ENCODE data around the gene OR4E2.

DNA sequence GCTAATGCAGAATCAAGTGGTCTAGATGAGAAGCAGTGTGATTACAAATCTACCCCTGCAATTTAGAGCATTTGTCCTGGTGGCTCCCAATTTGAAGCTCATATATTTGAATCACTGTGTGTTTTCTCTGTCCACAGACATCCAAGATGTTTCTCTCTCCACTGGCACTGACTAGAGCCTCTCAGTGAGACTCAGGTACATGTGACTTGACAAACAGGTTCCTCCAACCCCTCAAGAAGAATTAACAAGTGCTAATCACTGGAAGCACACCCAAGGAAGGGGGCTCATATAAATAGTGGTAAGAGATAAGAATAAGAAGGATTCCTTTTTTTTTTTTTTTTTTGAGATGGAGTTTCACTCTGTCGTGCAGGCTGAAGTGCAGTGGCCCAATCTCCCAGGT lies 39.4 kb upstream of the OR4E2 start:
- TF ChIP-seq, protein P1, sequence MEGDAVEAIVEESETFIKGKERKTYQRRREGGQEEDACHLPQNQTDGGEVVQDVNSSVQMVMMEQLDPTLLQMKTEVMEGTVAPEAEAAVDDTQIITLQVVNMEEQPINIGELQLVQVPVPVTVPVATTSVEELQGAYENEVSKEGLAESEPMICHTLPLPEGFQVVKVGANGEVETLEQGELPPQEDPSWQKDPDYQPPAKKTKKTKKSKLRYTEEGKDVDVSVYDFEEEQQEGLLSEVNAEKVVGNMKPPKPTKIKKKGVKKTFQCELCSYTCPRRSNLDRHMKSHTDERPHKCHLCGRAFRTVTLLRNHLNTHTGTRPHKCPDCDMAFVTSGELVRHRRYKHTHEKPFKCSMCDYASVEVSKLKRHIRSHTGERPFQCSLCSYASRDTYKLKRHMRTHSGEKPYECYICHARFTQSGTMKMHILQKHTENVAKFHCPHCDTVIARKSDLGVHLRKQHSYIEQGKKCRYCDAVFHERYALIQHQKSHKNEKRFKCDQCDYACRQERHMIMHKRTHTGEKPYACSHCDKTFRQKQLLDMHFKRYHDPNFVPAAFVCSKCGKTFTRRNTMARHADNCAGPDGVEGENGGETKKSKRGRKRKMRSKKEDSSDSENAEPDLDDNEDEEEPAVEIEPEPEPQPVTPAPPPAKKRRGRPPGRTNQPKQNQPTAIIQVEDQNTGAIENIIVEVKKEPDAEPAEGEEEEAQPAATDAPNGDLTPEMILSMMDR (conservative IDR thresholded peaks at IDR 0.05 in 1 of 2, IDR thresholded peaks at IDR 0.05 in 1 of 2; ENCODE audit: extremely low read depth in 1 of 2, insufficient read depth in 1 of 2, low read depth in 1 of 2, low read length in 2 of 2) = no peak
- TF ChIP-seq EZH2 (IDR thresholded peaks at IDR 0.05; ENCODE audit: borderline replicate concordance, low read length) = no peak

All from mammary epithelial cell (primary cell).